ENCODE data around the gene SIT1.

Gene SIT1

GRCh38 chr9:35604578-35605350 is 46.0 kb downstream of the SIT1 start, which contains the start of gene TESK1:
TESK1 (plus strand) TSS chr9:35605262; CDS start chr9:35605620, 358 bp downstream.
- peak; percentile 63 for DNase-seq

GRCh38 chr9:35603986-35604577 is 46.6 kb downstream of the SIT1 start:
- peak; percentile 98 for DNase-seq

DNA sequence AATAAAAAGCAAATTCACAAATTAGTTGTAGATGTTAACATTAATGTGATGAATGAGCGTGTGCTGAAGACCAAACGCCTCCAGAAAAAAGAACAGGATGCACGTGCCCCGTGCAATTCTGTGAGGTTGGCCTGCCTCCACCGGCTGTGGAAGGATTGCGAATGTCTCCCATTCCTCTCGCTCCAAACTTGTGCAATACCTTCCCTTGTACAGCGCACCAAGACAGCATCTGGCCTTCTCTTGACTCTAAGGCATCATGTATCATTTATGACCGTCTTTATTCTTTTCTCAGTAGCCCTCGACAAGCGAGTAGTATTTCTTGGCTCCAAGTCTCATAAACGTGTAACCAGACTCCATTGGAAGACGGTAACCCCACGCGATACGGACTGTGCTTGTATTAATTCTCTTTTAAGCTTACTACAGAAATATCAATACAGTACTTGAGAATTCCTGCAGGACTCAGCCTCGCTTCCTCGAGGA is 47.2 kb downstream of the SIT1 start:
- no peak for DNase-seq

GRCh38 chr9:35599763-35600604 is 50.7 kb downstream of the SIT1 start:
- DNase-seq = no peak
